Neuronal stem cell (in vitro differentiated cells): ENCODE results near the gene TSHZ3.

Experiments used
- DNase-seq: peaks from one replicate; pipeline ENCODE4 v3.0.0-alpha.2; 2013; ENCODE audit warnings: low spot score
- H2AFZ ChIP-seq: one replicate; pipeline ENCODE4 v1.6.1; 2013; ENCODE audit warnings: mild to moderate bottlenecking, low read length, inconsistent platforms
- H2AK5ac ChIP-seq: 2 replicates; pipeline ENCODE4 v1.6.1; 2013; ENCODE audit warnings: low read depth, mild to moderate bottlenecking, inconsistent platforms, low read length, moderate library complexity, mixed read lengths
- H2BK120ac ChIP-seq: 2 replicates; pipeline ENCODE4 v1.6.1; 2013; ENCODE audit warnings: low read depth, mild to moderate bottlenecking, inconsistent platforms, low read length, moderate library complexity, mixed read lengths
- H2BK12ac ChIP-seq: one replicate; pipeline ENCODE4 v1.6.1; 2013; ENCODE audit warnings: low read length, inconsistent platforms
- H2BK15ac ChIP-seq: 2 replicates; pipeline ENCODE4 v1.6.1; 2013; ENCODE audit warnings: mild to moderate bottlenecking, low read length, inconsistent platforms, mixed read lengths
- H2BK5ac ChIP-seq: one replicate; pipeline ENCODE4 v1.6.1; 2013; ENCODE audit warnings: inconsistent platforms, mild to moderate bottlenecking, low read length, moderate library complexity
- H3K14ac ChIP-seq: one replicate; pipeline ENCODE4 v1.6.1; 2013; ENCODE audit warnings: low read length, inconsistent platforms
- H3K18ac ChIP-seq: 2 replicates; pipeline ENCODE4 v1.6.1; 2013; ENCODE audit warnings: low read length, inconsistent platforms
- H3K23ac ChIP-seq: 2 replicates; pipeline ENCODE4 v1.6.1; 2013; ENCODE audit warnings: low read depth, mild to moderate bottlenecking, mixed read lengths, low read length, inconsistent platforms; ENCODE audit not compliant: poor library complexity
- H3K27ac ChIP-seq: replicated peaks from 3 replicates; pipeline ENCODE4 v1.5.1; 2013; ENCODE audit warnings: low read length, inconsistent platforms
- H3K27me3 ChIP-seq, 3 experiments: 2 replicates each; pipeline ENCODE4 v1.6.1; 2013; ENCODE audit warnings: low read length in 3 of 3, mild to moderate bottlenecking in 2 of 3, inconsistent platforms in 1 of 3, low read depth in 1 of 3, mixed read lengths in 1 of 3, moderate library complexity in 1 of 3; ENCODE audit not compliant: control insufficient read depth in 3 of 3, insufficient read depth in 3 of 3
- H3K36me3 ChIP-seq, 2 donors: replicated peaks in 1 of 2; 2 replicates each; pipeline ENCODE4 v1.6.1; 2013; ENCODE audit warnings: low read length in 2 of 2; ENCODE audit not compliant: control insufficient read depth in 2 of 2, insufficient read depth in 2 of 2
- H3K4ac ChIP-seq: 2 replicates; pipeline ENCODE4 v1.6.1; 2013; ENCODE audit warnings: inconsistent platforms, mild to moderate bottlenecking, low read length, moderate library complexity
- H3K4me1 ChIP-seq, 2 donors: 1 replicate in 1 of 2; 2 replicates in 1 of 2; pipeline ENCODE4 v1.6.1; 2013; ENCODE audit warnings: low read length in 2 of 2, low read depth in 1 of 2; ENCODE audit not compliant: control insufficient read depth in 2 of 2, insufficient read depth in 1 of 2
- H3K4me2 ChIP-seq: one replicate; pipeline ENCODE4 v1.6.1; 2013; ENCODE audit warnings: mild to moderate bottlenecking, low read length, inconsistent platforms; ENCODE audit not compliant: insufficient read depth, poor library complexity, severe bottlenecking
- H3K4me3 ChIP-seq, 2 donors: 2 replicates each; pipeline ENCODE4 v1.5.1; 2013; ENCODE audit warnings: low read length in 2 of 2, mild to moderate bottlenecking in 2 of 2, inconsistent platforms in 1 of 2, moderate library complexity in 1 of 2
- H3K79me1 ChIP-seq: one replicate; pipeline ENCODE4 v1.6.1; 2013; ENCODE audit warnings: low read depth, mild to moderate bottlenecking, inconsistent platforms, low read length, moderate library complexity
- H3K9ac ChIP-seq: one replicate; pipeline ENCODE4 v1.6.1; 2013; ENCODE audit warnings: mild to moderate bottlenecking, low read depth, low read length, inconsistent platforms; ENCODE audit not compliant: poor library complexity
- H3K9me3 ChIP-seq, 2 donors: replicated peaks in 1 of 2; 2 replicates each; pipeline versions ENCODE3 to v1.6.1; 2013; ENCODE audit warnings: low read length in 2 of 2, mild to moderate bottlenecking in 2 of 2, inconsistent platforms in 1 of 2, low read depth in 1 of 2, mixed read lengths in 1 of 2, moderate library complexity in 1 of 2; ENCODE audit not compliant: control insufficient read depth in 2 of 2, insufficient read depth in 1 of 2
- H4K8ac ChIP-seq: one replicate; pipeline ENCODE4 v1.6.1; 2013; ENCODE audit warnings: low read depth, mild to moderate bottlenecking, inconsistent platforms, low read length, moderate library complexity
- H4K91ac ChIP-seq: one replicate; pipeline ENCODE4 v1.6.1; 2013; ENCODE audit warnings: low read length, low read depth, mild to moderate bottlenecking, inconsistent platforms; ENCODE audit not compliant: poor library complexity
- WGBS, 2 donors: extraction: QIAGEN DNeasy Blood & Tissue Kit; methylation state at CpG; one replicate each; pipeline ENCODE4 v1.1.7; 2013; ENCODE audit warnings: missing lambda C conversion rate in 2 of 2, mixed read lengths in 1 of 2; ENCODE audit not compliant: insufficient read length in 2 of 2, insufficient replicate concordance in 1 of 2; ENCODE audit errors: extremely low coverage in 2 of 2; 5-methylcytosine and 5-hydroxymethylcytosine counted together

Gene TSHZ3

DNA sequence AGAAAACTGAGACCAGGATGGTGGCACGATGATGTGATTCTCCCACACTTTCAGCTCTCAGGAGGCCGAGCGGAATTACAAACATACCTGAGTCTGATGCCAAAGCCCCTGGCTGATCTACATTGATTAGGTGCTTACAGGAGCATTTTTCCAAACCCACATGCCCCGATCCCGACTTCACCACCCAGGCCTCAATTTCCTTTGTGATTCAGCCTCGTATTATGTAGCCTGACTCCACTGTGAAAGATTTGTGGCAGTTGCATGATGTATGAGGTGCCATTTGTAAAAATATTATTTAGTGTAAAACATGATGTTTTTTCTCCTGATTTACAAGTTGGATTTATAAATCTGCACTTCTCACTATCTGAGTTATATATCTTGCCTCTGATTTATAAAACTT, 118.0 kb downstream of the TSHZ3 start:
- Histone ChIP-seq H3K4me2 (no peak overlapping the region), H3K4ac (no peak overlapping the region), H2BK5ac (no peak overlapping the region), H3K27ac (no peak overlapping the region), H3K4me1 (no peaks in the 10 kb centered on the region), H3K9me3 (no peaks in the 10 kb centered on the region), H4K91ac (no peak overlapping the region), H3K23ac (no peak overlapping the region), H3K36me3 (no peaks in the 10 kb centered on the region), H3K18ac (no peak overlapping the region), H3K14ac (no peak overlapping the region), H3K9ac (no peak overlapping the region), H2AFZ (no peak overlapping the region), H2BK120ac (no peak overlapping the region), H4K8ac (no peak overlapping the region), H3K27me3 (no peaks in the 10 kb centered on the region), H2AK5ac (no peak overlapping the region), H2BK12ac (no peak overlapping the region), H3K4me3 (no peak overlapping the region), H2BK15ac (no peak overlapping the region), H3K79me1 (no peaks in the 10 kb centered on the region)
- no CpG with 5 or more reads among the region's 6 CpGs for WGBS, 2 donors
- DNase-seq, result no peak

DNA sequence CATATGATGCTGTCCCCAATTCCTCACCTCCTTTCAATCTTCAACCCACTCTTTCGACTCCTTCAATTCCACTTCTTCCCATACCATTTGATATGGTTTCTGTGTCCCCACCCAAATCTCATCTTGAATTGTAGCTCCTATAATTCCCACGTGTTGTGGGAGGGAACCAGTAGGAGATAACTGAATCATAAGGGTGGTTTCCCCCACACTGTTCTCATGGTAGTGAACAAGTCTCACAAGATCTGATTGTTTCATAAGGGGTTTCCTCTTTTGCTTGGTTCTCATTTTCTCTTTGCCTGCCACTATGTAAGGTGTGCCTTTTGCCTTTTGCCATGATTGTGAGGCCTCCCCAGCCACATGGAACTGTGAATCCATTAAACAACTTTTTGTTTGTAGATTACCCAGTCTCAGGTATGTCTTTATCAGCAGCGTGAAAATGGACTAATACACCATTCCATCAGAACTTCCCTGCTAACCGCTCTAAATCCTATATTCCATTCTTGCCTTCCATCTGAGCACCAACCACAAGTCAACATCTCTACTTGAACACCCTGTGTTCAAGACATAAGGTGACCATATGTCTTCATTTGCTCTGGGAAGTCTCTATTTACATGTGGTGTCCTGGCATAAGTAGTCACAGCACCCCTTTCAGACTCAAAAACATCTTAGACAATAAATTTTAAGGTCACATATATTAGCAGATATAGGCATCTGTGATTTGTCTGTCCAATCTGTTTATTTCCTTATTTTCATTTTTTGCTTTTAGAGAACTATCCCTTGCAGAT, 122.9 kb downstream of the TSHZ3 start:
- H3K4me2 ChIP-seq, result no peak overlapping the region
- no peak overlapping the region for H2BK5ac ChIP-seq
- no peak overlapping the region for H4K91ac ChIP-seq
- no peak overlapping the region for H2AK5ac ChIP-seq
- no peaks in the 10 kb centered on the region for H3K36me3 ChIP-seq
- H3K9ac ChIP-seq, result no peak overlapping the region
- H2BK12ac ChIP-seq, result no peak overlapping the region
- no peak overlapping the region for H3K4ac ChIP-seq
- no peaks in the 10 kb centered on the region for H3K27me3 ChIP-seq
- no peak overlapping the region for H3K27ac ChIP-seq
- WGBS, 2 donors, result 89 to 100% methylated on average over 1 of the region's 4 CpGs
- no peak overlapping the region for H3K23ac ChIP-seq
- H3K14ac ChIP-seq, result no peak overlapping the region
- H2BK120ac ChIP-seq, result no peak overlapping the region
- no peaks in the 10 kb centered on the region for H3K9me3 ChIP-seq
- H3K79me1 ChIP-seq, result no peaks in the 10 kb centered on the region
- DNase-seq, result no peak
- H2AFZ ChIP-seq, result no peak overlapping the region
- no peak overlapping the region for H3K18ac ChIP-seq
- H3K4me3 ChIP-seq, result no peak overlapping the region
- no peak overlapping the region for H4K8ac ChIP-seq
- H2BK15ac ChIP-seq, result no peak overlapping the region
- H3K4me1 ChIP-seq, result no peaks in the 10 kb centered on the region
